SK-N-SH (cell line): ENCODE results near the gene CD180.

Experiments used
- CTCF ChIP-seq: fragments of 200-600 bp; sonication (generic); IDR thresholded peaks from 2 replicates; pipeline ENCODE4 v1.6.1; 2017; ENCODE audit warnings: antibody characterized with exemption, mild to moderate bottlenecking, moderate library complexity
- FOXJ3 ChIP-seq: sonication (generic); formaldehyde crosslinking; IDR thresholded peaks from 2 replicates; pipeline ENCODE4 v1.5.1; 2020; ENCODE audit warnings: mild to moderate bottlenecking, missing genetic modification reagents
- JUND ChIP-seq: IDR thresholded peaks from 2 replicates; pipeline ENCODE4 v1.4.0; 2012
- MAX ChIP-seq: IDR thresholded peaks from 2 replicates; pipeline ENCODE4 v1.4.0; 2012; ENCODE audit warnings: low read depth
- NRF1 ChIP-seq: IDR thresholded peaks from 2 replicates; pipeline ENCODE4 v1.6.1; 2012; ENCODE audit warnings: low read depth, mild to moderate bottlenecking, low read length
- POLR2AphosphoS5 ChIP-seq: IDR thresholded peaks from 2 replicates; pipeline ENCODE4 v1.6.1; 2012; ENCODE audit warnings: low read depth, low read length
- SIN3A ChIP-seq: IDR thresholded peaks from 2 replicates; pipeline ENCODE4 v1.6.1; 2012; ENCODE audit warnings: low read depth, mild to moderate bottlenecking, low read length, moderate library complexity, borderline replicate concordance

GRCh38 chr5:67194166-67194565 lies 2.4 kb downstream of the CD180 start:
- TF ChIP-seq FOXJ3 (CRISPR knock-in tag) (no peak), POLR2AphosphoS5 (no peak), CTCF (no peak), JUND (no peak), MAX (no peak), SIN3A (no peak), NRF1 (no peak)
